ENCODE data around the gene MMP15.

MMP15 gene

GRCh38 chr16:57991551-57992059 is 33.9 kb upstream of the MMP15 start:
- Histone ChIP-seq H3K36me3 (replicated peaks; ENCODE audit: low read depth, low read length) (peaks cover 3% of the 10 kb centered on the region), H4K20me1 (ENCODE audit: insufficient read depth, low read length) (peaks cover 4% of the 10 kb centered on the region; the same call in 1 of the 2 replicates), H3K27ac (ENCODE audit: low read length) (no peak overlapping the region), H3K9me3 (ENCODE audit: insufficient read depth, low read length) (no peaks in the 10 kb centered on the region), H3K27me3 (ENCODE audit: low read depth, low read length) (no peaks in the 10 kb centered on the region), H3K4me1 (ENCODE audit: low read length) (no peaks in the 10 kb centered on the region; the same call in 1 of the 2 replicates), H3K79me2 (ENCODE audit: low read length) (no peaks in the 10 kb centered on the region), H3K9ac (ENCODE audit: low read length) (no peak overlapping the region), H3K4me2 (ENCODE audit: low read length) (no peak overlapping the region), H3K4me3 (ENCODE audit: low read length) (no peak overlapping the region), H2AFZ (ENCODE audit: low read depth, low read length) (no peak overlapping the region)
- TF ChIP-seq EZH2phosphoT487 (IDR thresholded peaks at IDR 0.05; ENCODE audit: low read depth), result no peak
- no peak for TF ChIP-seq CTCF (IDR thresholded peaks at IDR 0.05; ENCODE audit: low read depth, low read length)

- Histone ChIP-seq H3K9me3 (ENCODE audit: insufficient read depth, low read length) (no peaks in the 10 kb centered on the region), H3K9ac (ENCODE audit: low read length) (no peak overlapping the region), H3K27me3 (ENCODE audit: low read depth, low read length) (no peaks in the 10 kb centered on the region), H3K4me2 (ENCODE audit: low read length) (no peak overlapping the region), H2AFZ (ENCODE audit: low read depth, low read length) (no peak overlapping the region), H3K36me3 (replicated peaks; ENCODE audit: low read depth, low read length) (peaks cover 3% of the 10 kb centered on the region), H3K27ac (ENCODE audit: low read length) (no peak overlapping the region), H3K79me2 (ENCODE audit: low read length) (no peaks in the 10 kb centered on the region), H4K20me1 (ENCODE audit: insufficient read depth, low read length) (peaks cover 4% of the 10 kb centered on the region; the same call in 1 of the 2 replicates), H3K4me3 (ENCODE audit: low read length) (no peak overlapping the region), H3K4me1 (ENCODE audit: low read length) (no peaks in the 10 kb centered on the region)
- no peak for TF ChIP-seq EZH2phosphoT487 (IDR thresholded peaks at IDR 0.05; ENCODE audit: low read depth)
- no peak for TF ChIP-seq CTCF (IDR thresholded peaks at IDR 0.05; ENCODE audit: low read depth, low read length)
Measured at GRCh38 chr16:57992084-57992483, 33.5 kb upstream of the MMP15 start.

- Histone ChIP-seq H4K20me1 (ENCODE audit: insufficient read depth, low read length) (peaks cover 4% of the 10 kb centered on the region; the same call in 1 of the 2 replicates), H3K4me2 (ENCODE audit: low read length) (no peak overlapping the region), H2AFZ (ENCODE audit: low read depth, low read length) (no peak overlapping the region), H3K36me3 (replicated peaks; ENCODE audit: low read depth, low read length) (peaks cover 3% of the 10 kb centered on the region), H3K9ac (ENCODE audit: low read length) (no peak overlapping the region), H3K4me1 (ENCODE audit: low read length) (no peaks in the 10 kb centered on the region), H3K79me2 (ENCODE audit: low read length) (no peaks in the 10 kb centered on the region), H3K9me3 (ENCODE audit: insufficient read depth, low read length) (no peaks in the 10 kb centered on the region), H3K27ac (ENCODE audit: low read length) (no peak overlapping the region), H3K4me3 (ENCODE audit: low read length) (no peak overlapping the region), H3K27me3 (ENCODE audit: low read depth, low read length) (no peaks in the 10 kb centered on the region)
- TF ChIP-seq EZH2phosphoT487 (IDR thresholded peaks at IDR 0.05; ENCODE audit: low read depth) (no peak), CTCF (IDR thresholded peaks at IDR 0.05; ENCODE audit: low read depth, low read length) (no peak)
Measured at GRCh38 chr16:57993438-57993837, 32.1 kb upstream of the MMP15 start.

- Histone ChIP-seq H3K4me3 (ENCODE audit: low read length) (no peak overlapping the region), H4K20me1 (ENCODE audit: insufficient read depth, low read length) (peaks cover 4% of the 10 kb centered on the region; the same call in 1 of the 2 replicates), H3K4me2 (ENCODE audit: low read length) (no peak overlapping the region), H3K36me3 (replicated peaks; ENCODE audit: low read depth, low read length) (peaks cover 3% of the 10 kb centered on the region), H3K9ac (ENCODE audit: low read length) (no peak overlapping the region), H2AFZ (ENCODE audit: low read depth, low read length) (no peak overlapping the region), H3K9me3 (ENCODE audit: insufficient read depth, low read length) (no peaks in the 10 kb centered on the region), H3K79me2 (ENCODE audit: low read length) (no peaks in the 10 kb centered on the region), H3K4me1 (ENCODE audit: low read length) (peaks cover under 1% of the 10 kb centered on the region; the same call in 1 of the 2 replicates), H3K27ac (ENCODE audit: low read length) (no peak overlapping the region), H3K27me3 (ENCODE audit: low read depth, low read length) (no peaks in the 10 kb centered on the region)
- no peak for TF ChIP-seq EZH2phosphoT487 (IDR thresholded peaks at IDR 0.05; ENCODE audit: low read depth)
- no peak for TF ChIP-seq CTCF (IDR thresholded peaks at IDR 0.05; ENCODE audit: low read depth, low read length)
Measured at GRCh38 chr16:57993897-57994296, 31.7 kb upstream of the MMP15 start.
